ENCODE data around the gene CRPPA. TPM values are rescaled to one million over a fixed set of nuclear protein-coding genes. Genes with fewer than 3 reads are reported as not detected.

The CRPPA gene
- total RNA-seq, 4 donors from 2014 or later, result 0.51 to 2.3 (median 1.5) TPM

GRCh38 chr7:16402940-16403339, 18.4 kb downstream of the CRPPA start:
- no peak for TF ChIP-seq CTCF (IDR thresholded peaks at IDR 0.05)
- no peak overlapping the region for H3K4me3 ChIP-seq (ENCODE audit: low read depth, poor library complexity, severe bottlenecking)
- 90 to 100% methylated on average over 1 of the region's 1 CpG for WGBS, 2 donors
- no peak for DNase-seq (ENCODE audit: low spot score in 2 of 2)
- intact Hi-C loops (cut with DNase I; ENCODE audit: low total_unique reads), result no loop called here

- DNase-seq (ENCODE audit: low spot score in 2 of 2), result no peak
- intact Hi-C loops (cut with DNase I; ENCODE audit: low total_unique reads), result no loop called here
- H3K4me3 ChIP-seq (ENCODE audit: low read depth, poor library complexity, severe bottlenecking), result no peak overlapping the region
- no peak for TF ChIP-seq POLR2A (IDR thresholded peaks at IDR 0.05)
- no peak for TF ChIP-seq CTCF (IDR thresholded peaks at IDR 0.05)
Measured at GRCh38 chr7:16402091-16402490, 19.2 kb downstream of the CRPPA start.

GRCh38 chr7:16400893-16401275, 20.5 kb downstream of the CRPPA start:
- no peak overlapping the region for H3K4me3 ChIP-seq (ENCODE audit: low read depth, poor library complexity, severe bottlenecking)
- no peak for TF ChIP-seq POLR2A (IDR thresholded peaks at IDR 0.05)
- no peak for TF ChIP-seq CTCF (IDR thresholded peaks at IDR 0.05)
- intact Hi-C loops (cut with DNase I; ENCODE audit: low total_unique reads), result no loop called here
- DNase-seq (ENCODE audit: low spot score in 2 of 2), result no peak

GRCh38 chr7:16399916-16400892, 21.1 kb downstream of the CRPPA start:
- TF ChIP-seq CTCF (IDR thresholded peaks at IDR 0.05), result no peak
- no peak for TF ChIP-seq POLR2A (IDR thresholded peaks at IDR 0.05)
- 94 to 95% methylated on average over 47 of the region's 47 CpGs for WGBS, 2 donors

GRCh38 chr7:16399265-16399831, 22.0 kb downstream of the CRPPA start:
- no peak overlapping the region for H3K4me3 ChIP-seq (ENCODE audit: low read depth, poor library complexity, severe bottlenecking)
- no peak for TF ChIP-seq POLR2A (IDR thresholded peaks at IDR 0.05)
- no peak for TF ChIP-seq CTCF (IDR thresholded peaks at IDR 0.05)
- intact Hi-C loops (cut with DNase I; ENCODE audit: low total_unique reads), result no loop called here
- DNase-seq (ENCODE audit: low spot score in 2 of 2), result no peak
- WGBS, 2 donors, result 96% methylated on average over 32 of the region's 32 CpGs

More at GRCh38 chr7:16399916-16400892, 21.1 kb downstream of the CRPPA start:
- intact Hi-C loops (cut with DNase I; ENCODE audit: low total_unique reads), result no loop called here
- no peak for DNase-seq (ENCODE audit: low spot score in 2 of 2)
- no peak overlapping the region for H3K4me3 ChIP-seq (ENCODE audit: low read depth, poor library complexity, severe bottlenecking)
